Ovary (tissue), 9 donors: ENCODE measurements around the gene COL1A2. TPM values are rescaled to one million over a fixed set of nuclear protein-coding genes. Genes with fewer than 3 reads are reported as not detected.
A peak's percentile ranks its signal among the peaks of the same experiment; 100 is the strongest.

ENCODE experiments used
- DNase-seq, 5 donors: peaks; one replicate each; pipeline ENCODE4 v3.0.0-alpha.2; 2019 to 2020
- H3K27ac ChIP-seq, 2 donors: fragments of 200-600 bp; one replicate each; pipeline versions ENCODE4 v1.5.1 to v1.8.0; 2019 to 2022
- H3K27me3 ChIP-seq: fragments of 200-600 bp; one replicate; pipeline ENCODE4 v1.8.0; 2022
- H3K36me3 ChIP-seq: fragments of 200-600 bp; sonication (generic); one replicate; pipeline ENCODE4 v1.5.1; 2019
- H3K4me1 ChIP-seq: one replicate; pipeline ENCODE4 v1.8.1; 2013; ENCODE audit warnings: mild to moderate bottlenecking, moderate library complexity; ENCODE audit not compliant: insufficient read depth
- H3K4me3 ChIP-seq: fragments of 200-600 bp; sonication (generic); one replicate; pipeline ENCODE4 v1.5.1; 2017
- H3K9me3 ChIP-seq, 2 donors: fragments of 200-600 bp in 1 of 2; sonication (generic) in 1 of 2; one replicate each; pipeline versions ENCODE4 v1.5.1 to v1.8.1; 2013 to 2019; ENCODE audit warnings: mild to moderate bottlenecking in 1 of 2, moderate library complexity in 1 of 2
- CTCF ChIP-seq, 3 donors: fragments of 450-650 bp in 2 of 3; fragments of 200-600 bp in 1 of 3; IDR thresholded peaks; one replicate each; pipeline versions ENCODE4 v1.5.1 to v1.8.0; 2016 to 2022; ENCODE audit warnings: antibody characterized with exemption in 3 of 3, mild to moderate bottlenecking in 1 of 3
- EP300 ChIP-seq: sonication (generic); formaldehyde crosslinking; IDR thresholded peaks from one replicate; pipeline ENCODE4 v1.6.1; 2017; ENCODE audit warnings: antibody characterized with exemption
- POLR2A ChIP-seq: fragments of 450-650 bp; IDR thresholded peaks from one replicate; pipeline ENCODE4 v1.6.1; 2017; ENCODE audit warnings: antibody characterized with exemption, mild to moderate bottlenecking, moderate library complexity
- WGBS, 3 donors: extraction: QIAGEN DNeasy Blood & Tissue Kit in 1 of 3; methylation state at CpG; one replicate each; pipeline versions ENCODE4 v1.1.5 to v1.1.7; 2013 to 2017; 5-methylcytosine and 5-hydroxymethylcytosine counted together
- intact Hi-C, 4 donors: fragments of 100-400 bp; cut with DNase I; formaldehyde crosslinking; loops; one replicate each; pipeline versions ENCODE4 v1.11.0 to v1.15.1; 2022 to 2023
- polyA plus RNA-seq, 2 donors: library from polyadenylated mRNA; stranded (reverse); fragments of 200-250 nt in 1 of 2; fragments of 350-450 nt in 1 of 2; fragmentation: Illumina TruSeq in 1 of 2; extraction: RNeasy Lipid Tissue Mini Kit (QIAGEN cat#74804) in 1 of 2; gene quantifications; one replicate each; pipeline ENCODE4 v1.2.3, GENCODE V29; 2013 to 2014
- total RNA-seq, 7 donors: library from RNA; depleted of rRNA in 2 of 7; stranded (reverse); fragments of >200 nt in 2 of 7; fragmentation: NEBNext Ultra II Directional in 3 of 7; extraction: Animal tissue kit (Norgen Biotek cat#: 25700) in 3 of 7; gene quantifications; one replicate each; pipeline versions ENCODE4 v1.1.0 to v1.2.4, GENCODE V29; 2016 to 2023
- donor health status: DM: no; HTN: no; CAD: no; lungs with moderate emphysema.
- donor health status: DM: no; HTN: no; CAD: no.
- donor health status: Bipolar disorder and iron deficiency.
- donor health status: DM: yes; HTN: yes; CAD: no.
- donor health status: DM: no; HTN: no; CAD: no.
- donor health status: DM: yes; HTN: yes; CAD: no.

The COL1A2 gene
- total and polyA plus RNA-seq, 9 donors: 133 to 2,370 (median 497) TPM

- H3K4me1 ChIP-seq: no peaks in the 10 kb centered on the region
- H3K27ac ChIP-seq: peak overlapping the region in 1 of 2 donors; percentile 29
- intact Hi-C loops: no loop called here
- TF ChIP-seq EP300 (no peak), CTCF (IDR thresholded peaks at IDR 0.05) (no peak), POLR2A (no peak)
- WGBS, 3 donors: 44 to 53% (median 50%) methylated on average over 5 of the region's 5 CpGs
- H3K27me3 ChIP-seq: no peaks in the 10 kb centered on the region
- no peaks in the 10 kb centered on the region for H3K36me3 ChIP-seq
- no peak for DNase-seq
- H3K9me3 ChIP-seq: no peaks in the 10 kb centered on the region
- no peak overlapping the region for H3K4me3 ChIP-seq
Observed at GRCh38 chr7:94423863-94424735, 29.4 kb downstream of the COL1A2 start.

GRCh38 chr7:94425546-94425945 lies 30.9 kb downstream of the COL1A2 start:
- no peak for TF ChIP-seq EP300
- no peak for TF ChIP-seq POLR2A
- no peak for TF ChIP-seq CTCF (IDR thresholded peaks at IDR 0.05)
- Histone ChIP-seq H3K9me3 (no peaks in the 10 kb centered on the region), H3K4me3 (no peak overlapping the region), H3K27ac (no peak overlapping the region), H3K4me1 (no peaks in the 10 kb centered on the region), H3K36me3 (no peaks in the 10 kb centered on the region), H3K27me3 (no peaks in the 10 kb centered on the region)
- no peak for DNase-seq
- WGBS, 3 donors: 66 to 73% (median 70%) methylated on average over 10 of the region's 10 CpGs
- intact Hi-C loops: no loop called here

- H3K9me3 ChIP-seq: no peaks in the 10 kb centered on the region
- no peaks in the 10 kb centered on the region for H3K27me3 ChIP-seq
- no peak for TF ChIP-seq POLR2A
- TF ChIP-seq EP300: no peak
- no peak for TF ChIP-seq CTCF (IDR thresholded peaks at IDR 0.05)
- H3K4me3 ChIP-seq: no peak overlapping the region
- intact Hi-C loops: no loop called here
- peaks cover 2% of the 10 kb centered on the region for H3K4me1 ChIP-seq
- H3K27ac ChIP-seq: no peak overlapping the region
- H3K36me3 ChIP-seq: no peaks in the 10 kb centered on the region
- WGBS, 3 donors: 67 to 71% (median 70%) methylated on average over 12 of the region's 12 CpGs
- no peak for DNase-seq
Observed at GRCh38 chr7:94426980-94427875, 32.5 kb downstream of the COL1A2 start.

- intact Hi-C loops: no loop called here
- WGBS, 3 donors: 78 to 89% (median 84%) methylated on average over 1 of the region's 1 CpG
- Histone ChIP-seq H3K9me3 (no peaks in the 10 kb centered on the region), H3K4me1 (peaks cover 2% of the 10 kb centered on the region), H3K36me3 (no peaks in the 10 kb centered on the region), H3K27me3 (no peaks in the 10 kb centered on the region), H3K27ac (no peak overlapping the region), H3K4me3 (no peak overlapping the region)
- TF ChIP-seq CTCF (IDR thresholded peaks at IDR 0.05) (no peak), EP300 (no peak), POLR2A (no peak)
- DNase-seq: no peak
Observed at GRCh38 chr7:94429153-94429552, 34.5 kb downstream of the COL1A2 start.
